ENCODE data around the gene GJB2.

DNA sequence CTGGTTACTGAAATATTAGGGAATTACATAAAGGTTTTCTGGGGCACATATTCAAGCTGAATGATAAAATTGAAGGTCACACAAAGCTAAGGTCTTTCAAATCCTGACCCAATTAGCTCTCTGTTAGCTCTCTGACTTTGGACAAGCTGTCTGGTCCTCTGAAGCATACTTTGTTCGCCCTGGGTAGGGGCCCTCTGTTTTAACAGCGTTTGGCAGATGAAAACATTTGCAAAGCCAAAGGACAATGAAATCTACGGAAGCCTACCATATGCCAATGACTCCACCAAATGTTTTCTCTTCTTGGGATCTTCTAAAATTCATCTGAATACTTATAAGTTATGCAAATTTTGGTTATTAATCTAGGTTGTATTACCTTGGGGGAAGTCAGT, 17.3 kb downstream of the GJB2 start:
- TF ChIP-seq, protein P1, sequence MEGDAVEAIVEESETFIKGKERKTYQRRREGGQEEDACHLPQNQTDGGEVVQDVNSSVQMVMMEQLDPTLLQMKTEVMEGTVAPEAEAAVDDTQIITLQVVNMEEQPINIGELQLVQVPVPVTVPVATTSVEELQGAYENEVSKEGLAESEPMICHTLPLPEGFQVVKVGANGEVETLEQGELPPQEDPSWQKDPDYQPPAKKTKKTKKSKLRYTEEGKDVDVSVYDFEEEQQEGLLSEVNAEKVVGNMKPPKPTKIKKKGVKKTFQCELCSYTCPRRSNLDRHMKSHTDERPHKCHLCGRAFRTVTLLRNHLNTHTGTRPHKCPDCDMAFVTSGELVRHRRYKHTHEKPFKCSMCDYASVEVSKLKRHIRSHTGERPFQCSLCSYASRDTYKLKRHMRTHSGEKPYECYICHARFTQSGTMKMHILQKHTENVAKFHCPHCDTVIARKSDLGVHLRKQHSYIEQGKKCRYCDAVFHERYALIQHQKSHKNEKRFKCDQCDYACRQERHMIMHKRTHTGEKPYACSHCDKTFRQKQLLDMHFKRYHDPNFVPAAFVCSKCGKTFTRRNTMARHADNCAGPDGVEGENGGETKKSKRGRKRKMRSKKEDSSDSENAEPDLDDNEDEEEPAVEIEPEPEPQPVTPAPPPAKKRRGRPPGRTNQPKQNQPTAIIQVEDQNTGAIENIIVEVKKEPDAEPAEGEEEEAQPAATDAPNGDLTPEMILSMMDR (IDR thresholded peaks at IDR 0.05): no peak
- TF ChIP-seq POLR2A (IDR thresholded peaks at IDR 0.05): no peak
